A673 (cell line): ENCODE data around the gene ANKRD11.

Experiments
- EZH2 ChIP-seq: fragments of 200-600 bp; sonication (generic); IDR thresholded peaks from 2 replicates; pipeline ENCODE4 v1.6.1; 2017; ENCODE audit warnings: borderline replicate concordance, low read depth, mild to moderate bottlenecking, mixed read lengths, antibody characterized with exemption, low read length; ENCODE audit not compliant: poor library complexity, severe bottlenecking
- TF ChIP-seq, protein P1 (sequence below): fragments of 300-800, 200-600 bp; sonication (generic); conservative IDR thresholded peaks from 2 replicates; pipeline ENCODE4 v1.5.1; 2017; ENCODE audit warnings: low read depth, mild to moderate bottlenecking, antibody characterized with exemption, low read length, moderate library complexity, mixed read lengths

DNA sequence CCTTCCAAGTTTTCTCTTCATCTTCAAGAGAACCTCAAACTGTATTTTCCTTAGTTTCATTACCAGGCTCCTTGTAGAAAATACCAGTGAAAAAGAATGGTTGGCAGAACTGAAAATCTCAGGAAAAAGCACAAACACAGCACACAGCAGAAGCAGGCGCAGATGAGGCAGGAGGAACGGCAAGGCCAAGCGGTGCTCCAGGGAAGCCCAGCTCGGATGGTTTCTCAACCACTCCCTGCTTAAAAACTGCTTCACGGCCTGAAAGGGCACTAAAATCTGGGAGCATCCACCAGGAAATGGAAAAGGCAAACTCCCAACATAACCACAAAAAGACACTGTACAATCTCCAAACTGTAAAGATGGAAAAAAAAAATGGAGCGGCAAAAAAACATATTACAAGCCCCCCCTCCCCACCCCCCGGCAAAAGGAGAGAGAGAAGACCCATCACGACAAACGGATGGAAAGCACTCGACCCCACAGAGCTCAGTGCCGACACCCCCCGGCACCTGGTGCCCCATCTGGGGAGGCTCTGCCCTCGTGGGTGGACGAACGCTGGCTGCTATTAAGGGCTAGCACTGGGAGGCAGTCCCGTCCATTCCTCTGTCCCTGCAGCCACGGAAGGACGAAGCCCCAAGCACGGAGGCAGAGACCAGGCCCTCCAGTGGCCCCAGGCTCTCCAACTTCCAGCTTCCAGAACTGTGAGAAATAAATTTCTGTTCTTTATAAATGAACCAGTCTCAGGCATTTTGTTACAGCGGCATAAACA is 145.3 kb downstream of the ANKRD11 start:
- TF ChIP-seq, protein P1, sequence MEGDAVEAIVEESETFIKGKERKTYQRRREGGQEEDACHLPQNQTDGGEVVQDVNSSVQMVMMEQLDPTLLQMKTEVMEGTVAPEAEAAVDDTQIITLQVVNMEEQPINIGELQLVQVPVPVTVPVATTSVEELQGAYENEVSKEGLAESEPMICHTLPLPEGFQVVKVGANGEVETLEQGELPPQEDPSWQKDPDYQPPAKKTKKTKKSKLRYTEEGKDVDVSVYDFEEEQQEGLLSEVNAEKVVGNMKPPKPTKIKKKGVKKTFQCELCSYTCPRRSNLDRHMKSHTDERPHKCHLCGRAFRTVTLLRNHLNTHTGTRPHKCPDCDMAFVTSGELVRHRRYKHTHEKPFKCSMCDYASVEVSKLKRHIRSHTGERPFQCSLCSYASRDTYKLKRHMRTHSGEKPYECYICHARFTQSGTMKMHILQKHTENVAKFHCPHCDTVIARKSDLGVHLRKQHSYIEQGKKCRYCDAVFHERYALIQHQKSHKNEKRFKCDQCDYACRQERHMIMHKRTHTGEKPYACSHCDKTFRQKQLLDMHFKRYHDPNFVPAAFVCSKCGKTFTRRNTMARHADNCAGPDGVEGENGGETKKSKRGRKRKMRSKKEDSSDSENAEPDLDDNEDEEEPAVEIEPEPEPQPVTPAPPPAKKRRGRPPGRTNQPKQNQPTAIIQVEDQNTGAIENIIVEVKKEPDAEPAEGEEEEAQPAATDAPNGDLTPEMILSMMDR = no peak
- TF ChIP-seq EZH2 = no peak
